ENCODE data around the gene NLRP14.

The NLRP14 gene

DNA sequence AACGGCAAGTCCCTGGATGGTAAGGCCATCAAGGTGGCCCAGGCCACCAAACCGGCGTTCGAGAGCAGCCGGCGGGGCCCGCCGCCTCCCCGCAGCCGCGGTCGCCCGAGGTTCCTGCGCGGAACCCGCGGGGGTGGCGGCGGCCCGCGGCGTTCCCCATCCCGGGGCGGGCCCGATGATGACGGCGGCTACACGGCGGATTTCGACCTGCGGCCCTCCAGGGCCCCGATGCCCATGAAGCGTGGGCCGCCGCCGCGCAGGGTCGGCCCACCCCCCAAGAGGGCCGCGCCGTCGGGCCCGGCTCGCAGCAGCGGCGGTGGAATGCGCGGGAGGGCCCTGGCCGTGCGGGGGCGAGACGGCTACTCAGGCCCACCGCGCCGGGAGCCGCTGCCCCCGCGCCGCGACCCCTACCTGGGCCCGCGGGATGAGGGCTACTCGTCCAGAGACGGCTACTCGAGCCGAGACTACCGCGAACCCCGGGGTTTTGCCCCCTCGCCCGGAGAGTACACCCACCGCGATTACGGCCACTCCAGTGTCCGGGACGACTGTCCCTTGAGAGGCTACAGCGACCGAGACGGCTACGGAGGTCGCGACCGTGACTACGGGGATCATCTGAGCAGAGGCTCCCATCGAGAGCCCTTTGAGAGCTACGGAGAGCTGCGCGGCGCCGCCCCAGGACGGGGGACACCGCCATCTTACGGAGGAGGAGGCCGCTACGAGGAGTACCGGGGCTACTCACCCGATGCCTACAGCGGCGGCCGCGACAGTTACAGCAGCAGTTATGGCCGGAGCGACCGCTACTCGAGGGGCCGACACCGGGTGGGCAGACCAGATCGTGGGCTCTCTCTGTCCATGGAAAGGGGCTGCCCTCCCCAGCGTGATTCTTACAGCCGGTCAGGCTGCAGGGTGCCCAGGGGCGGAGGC, 69.3 kb downstream of the NLRP14 start:
- no peaks in the 10 kb centered on the region for H3K4me1 ChIP-seq (ENCODE audit: control insufficient read depth in 5 of 5, insufficient read depth in 5 of 5, low read length in 5 of 5)
- no peak overlapping the region for H3K9ac ChIP-seq (ENCODE audit: low read length in 5 of 5)
- peaks cover 0 to 6% (median 0%) of the 10 kb centered on the region in 5 donors for H3K27me3 ChIP-seq (ENCODE audit: control insufficient read depth in 5 of 5, insufficient read depth in 4 of 5, low read length in 5 of 5)
- no peaks in the 10 kb centered on the region for H3K36me3 ChIP-seq (ENCODE audit: control insufficient read depth in 5 of 5, insufficient read depth in 5 of 5, low read length in 5 of 5)
- no peak overlapping the region for H3K27ac ChIP-seq (ENCODE audit: low read depth, low read length)
- H3K4me3 ChIP-seq (ENCODE audit: low read depth in 1 of 5, low read length in 5 of 5): no peak overlapping the region
- H3K9me3 ChIP-seq (ENCODE audit: control insufficient read depth in 5 of 5, low read length in 5 of 5): no peaks in the 10 kb centered on the region

DNA sequence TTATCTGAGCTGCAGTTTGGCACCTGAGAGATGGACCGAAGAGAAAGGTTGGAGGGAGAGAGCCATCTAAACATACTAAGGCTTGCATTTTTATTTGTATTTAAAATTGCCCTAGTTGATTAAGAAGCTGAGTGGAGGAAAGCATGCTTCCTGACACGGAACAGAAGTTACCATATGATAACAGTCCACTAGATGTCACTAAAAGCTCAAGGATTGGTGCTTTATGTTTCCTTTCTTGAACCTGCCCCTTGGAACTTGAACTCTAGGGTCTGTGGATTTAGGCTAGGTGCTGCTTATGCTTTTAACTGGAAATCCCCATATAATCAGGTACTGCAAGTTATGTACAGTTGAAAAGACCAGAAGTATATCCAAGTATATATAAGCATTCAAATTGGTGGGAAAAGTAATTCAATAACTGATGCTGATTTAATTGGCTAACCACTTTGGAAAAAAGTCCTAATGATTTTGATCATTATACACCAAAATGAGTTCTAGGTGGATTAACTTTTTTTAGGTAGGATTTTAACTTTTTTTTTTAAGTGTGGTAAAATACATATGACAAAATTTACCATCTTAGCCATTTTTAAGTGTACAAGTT, 78.1 kb downstream of the NLRP14 start:
- peaks cover 0 to 4% (median 0%) of the 10 kb centered on the region in 5 donors for H3K27me3 ChIP-seq (ENCODE audit: control insufficient read depth in 5 of 5, insufficient read depth in 4 of 5, low read length in 5 of 5)
- H3K9me3 ChIP-seq (ENCODE audit: control insufficient read depth in 5 of 5, low read length in 5 of 5): no peaks in the 10 kb centered on the region
- H3K36me3 ChIP-seq (ENCODE audit: control insufficient read depth in 5 of 5, insufficient read depth in 5 of 5, low read length in 5 of 5): no peaks in the 10 kb centered on the region
- no peak overlapping the region for H3K9ac ChIP-seq (ENCODE audit: low read length in 5 of 5)
- no peak overlapping the region for H3K4me3 ChIP-seq (ENCODE audit: low read depth in 1 of 5, low read length in 5 of 5)
- no peaks in the 10 kb centered on the region for H3K4me1 ChIP-seq (ENCODE audit: control insufficient read depth in 5 of 5, insufficient read depth in 5 of 5, low read length in 5 of 5)
- no peak overlapping the region for H3K27ac ChIP-seq (ENCODE audit: low read depth, low read length)

DNA sequence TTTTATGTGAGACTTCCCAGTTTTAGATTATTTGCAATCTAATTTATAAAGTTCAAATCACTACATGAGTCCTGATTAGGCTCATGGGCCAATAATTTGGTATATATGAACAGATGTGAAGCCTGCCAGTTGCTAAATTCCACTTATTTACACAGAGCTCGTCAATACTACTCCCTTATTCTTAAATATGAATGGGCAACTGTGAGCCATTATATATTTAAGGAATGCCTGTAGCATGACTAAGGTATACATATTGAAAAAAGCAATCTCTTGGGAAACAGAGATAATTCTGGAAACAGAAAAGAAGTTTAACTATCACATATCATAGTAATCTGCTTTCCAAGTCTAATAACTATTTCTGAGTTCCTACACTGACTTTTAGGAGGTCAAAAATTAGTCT, 95.5 kb downstream of the NLRP14 start:
- no peaks in the 10 kb centered on the region for H3K36me3 ChIP-seq (ENCODE audit: control insufficient read depth in 5 of 5, insufficient read depth in 5 of 5, low read length in 5 of 5)
- no peaks in the 10 kb centered on the region for H3K27me3 ChIP-seq (ENCODE audit: control insufficient read depth in 5 of 5, insufficient read depth in 4 of 5, low read length in 5 of 5)
- no peak overlapping the region for H3K9ac ChIP-seq (ENCODE audit: low read length in 5 of 5)
- H3K4me3 ChIP-seq (ENCODE audit: low read depth in 1 of 5, low read length in 5 of 5): no peak overlapping the region
- no peaks in the 10 kb centered on the region for H3K9me3 ChIP-seq (ENCODE audit: control insufficient read depth in 5 of 5, low read length in 5 of 5)
- H3K4me1 ChIP-seq (ENCODE audit: control insufficient read depth in 5 of 5, insufficient read depth in 5 of 5, low read length in 5 of 5): no peaks in the 10 kb centered on the region
- H3K27ac ChIP-seq (ENCODE audit: low read depth, low read length): no peak overlapping the region

DNA sequence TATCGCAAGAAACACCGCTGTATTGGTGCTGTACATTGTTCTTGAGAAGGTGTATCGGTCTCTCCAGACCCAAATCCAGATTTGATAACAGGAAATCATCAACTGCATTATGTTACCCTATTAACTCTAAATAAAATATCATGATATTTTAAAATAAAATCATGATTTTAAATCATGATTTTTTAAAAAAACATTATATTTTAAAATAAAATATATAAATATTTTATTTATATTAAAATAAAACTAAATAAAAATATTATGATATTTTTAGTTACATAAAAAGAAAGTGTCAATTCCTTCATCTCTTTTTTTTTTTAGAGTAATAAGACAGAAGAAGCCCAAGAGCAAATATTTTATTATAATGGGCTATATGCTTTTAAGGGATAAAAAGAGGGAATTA, 96.1 kb downstream of the NLRP14 start:
- no peaks in the 10 kb centered on the region for H3K36me3 ChIP-seq (ENCODE audit: control insufficient read depth in 5 of 5, insufficient read depth in 5 of 5, low read length in 5 of 5)
- H3K9ac ChIP-seq (ENCODE audit: low read length in 5 of 5): no peak overlapping the region
- no peak overlapping the region for H3K27ac ChIP-seq (ENCODE audit: low read depth, low read length)
- H3K4me1 ChIP-seq (ENCODE audit: control insufficient read depth in 5 of 5, insufficient read depth in 5 of 5, low read length in 5 of 5): no peaks in the 10 kb centered on the region
- no peak overlapping the region for H3K4me3 ChIP-seq (ENCODE audit: low read depth in 1 of 5, low read length in 5 of 5)
- no peaks in the 10 kb centered on the region for H3K9me3 ChIP-seq (ENCODE audit: control insufficient read depth in 5 of 5, low read length in 5 of 5)
- H3K27me3 ChIP-seq (ENCODE audit: control insufficient read depth in 5 of 5, insufficient read depth in 4 of 5, low read length in 5 of 5): no peaks in the 10 kb centered on the region

All from subcutaneous abdominal adipose tissue (tissue), 5 donors.